GM18873 (cell line): Measurements from ENCODE around the gene FNDC10.

ENCODE experiments used
- ATAC-seq: cut with Tn5 transposase; IDR thresholded peaks from one replicate; pipeline ENCODE4 v1.9.1; 2021; ENCODE audit warnings: mild to moderate bottlenecking, moderate library complexity, moderate number of reproducible peaks; ENCODE audit not compliant: unreplicated experiment, low FRiP score

FNDC10 gene

GRCh38 chr1:1628754-1629429 lies 29.0 kb upstream of the FNDC10 start:
- ATAC-seq: no peak

- no peak for ATAC-seq
Measured at GRCh38 chr1:1627829-1628753, 28.2 kb upstream of the FNDC10 start.

- no peak for ATAC-seq
Measured at GRCh38 chr1:1627261-1627828, 27.4 kb upstream of the FNDC10 start.

GRCh38 chr1:1626207-1627141 lies 26.5 kb upstream of the FNDC10 start:
- ATAC-seq: no peak

GRCh38 chr1:1625824-1626206 lies 25.9 kb upstream of the FNDC10 start:
- no peak for ATAC-seq

- no peak for ATAC-seq
Measured at GRCh38 chr1:1625404-1625775, 25.5 kb upstream of the FNDC10 start.

- ATAC-seq: no peak
Measured at GRCh38 chr1:1624443-1625403, 24.8 kb upstream of the FNDC10 start.

GRCh38 chr1:1623631-1624442 lies 23.9 kb upstream of the FNDC10 start:
- no peak for ATAC-seq

GRCh38 chr1:1623181-1623630 lies 23.3 kb upstream of the FNDC10 start:
- ATAC-seq: no peak

GRCh38 chr1:1622788-1623094 lies 22.8 kb upstream of the FNDC10 start:
- no peak for ATAC-seq

- no peak for ATAC-seq
Measured at GRCh38 chr1:1622010-1622787, 22.3 kb upstream of the FNDC10 start.

- no peak for ATAC-seq
Measured at GRCh38 chr1:1621173-1622009, 21.5 kb upstream of the FNDC10 start.

GRCh38 chr1:1620433-1621139 lies 20.7 kb upstream of the FNDC10 start:
- no peak for ATAC-seq

- no peak for ATAC-seq
Measured at GRCh38 chr1:1619917-1620361, 20.0 kb upstream of the FNDC10 start.

- ATAC-seq: no peak
Measured at GRCh38 chr1:1618396-1619068, 18.6 kb upstream of the FNDC10 start.

- no peak for ATAC-seq
Measured at GRCh38 chr1:1617925-1618324, 18.0 kb upstream of the FNDC10 start.
